Measurements from ENCODE around the gene ADCY10.

The ADCY10 gene

GRCh38 chr1:167776616-167777268 lies 137.2 kb downstream of the ADCY10 start:
- no peak for DNase-seq (ENCODE audit: low read depth)

- DNase-seq (ENCODE audit: low read depth), result peak; percentile 30
Observed at GRCh38 chr1:167776151-167776550, 137.8 kb downstream of the ADCY10 start.

GRCh38 chr1:167775178-167775577 lies 138.8 kb downstream of the ADCY10 start:
- peak; percentile 63 for DNase-seq (ENCODE audit: low read depth)

- peak; percentile 34 for DNase-seq (ENCODE audit: low read depth)
Observed at GRCh38 chr1:167774710-167775109, 139.2 kb downstream of the ADCY10 start.

- DNase-seq (ENCODE audit: low read depth), result no peak
Observed at GRCh38 chr1:167773516-167773915, 140.4 kb downstream of the ADCY10 start.

GRCh38 chr1:167772436-167772835 lies 141.5 kb downstream of the ADCY10 start:
- no peak for DNase-seq (ENCODE audit: low read depth)

- DNase-seq (ENCODE audit: low read depth), result no peak
Observed at GRCh38 chr1:167770127-167770526, 143.8 kb downstream of the ADCY10 start.

- DNase-seq (ENCODE audit: low read depth), result no peak
Observed at GRCh38 chr1:167767761-167768160, 146.2 kb downstream of the ADCY10 start.

- DNase-seq (ENCODE audit: low read depth), result no peak
Observed at GRCh38 chr1:167766538-167766937, 147.4 kb downstream of the ADCY10 start.

- DNase-seq (ENCODE audit: low read depth), result no peak
Observed at GRCh38 chr1:167765496-167765895, 148.4 kb downstream of the ADCY10 start.

GRCh38 chr1:167764458-167765330 lies 149.2 kb downstream of the ADCY10 start:
- DNase-seq (ENCODE audit: low read depth), result no peak

- no peak for DNase-seq (ENCODE audit: low read depth)
Observed at GRCh38 chr1:167763525-167764220, 150.3 kb downstream of the ADCY10 start.

- no peak for DNase-seq (ENCODE audit: low read depth)
Observed at GRCh38 chr1:167762061-167762746, 151.7 kb downstream of the ADCY10 start.

GRCh38 chr1:167761400-167761799 lies 152.5 kb downstream of the ADCY10 start:
- no peak for DNase-seq (ENCODE audit: low read depth)

Measured in non-pigmented ciliary epithelial cell (primary cell).